Stimulated activated CD4-positive, alpha-beta T cell treated with anti-CD3 and anti-CD28 coated beads, Interleukin-2, amount 100 ng/mL, for 48 hours (primary cell): ENCODE data around the gene GANC.
A peak's percentile ranks its signal among the peaks of the same experiment; 100 is the strongest.

Experiments
- DNase-seq, 2 donors: peaks; one replicate each; pipeline ENCODE4 v3.0.0-alpha.2; 2020

The GANC gene

GRCh38 chr15:42385206-42385979 is 112.4 kb downstream of the GANC start:
- DNase-seq, result peak; percentile 7 to 18

- DNase-seq, result no peak
Observed at GRCh38 chr15:42385980-42386700, 113.1 kb downstream of the GANC start.

- DNase-seq, result no peak
Observed at GRCh38 chr15:42387603-42388002, 114.6 kb downstream of the GANC start.

DNA sequence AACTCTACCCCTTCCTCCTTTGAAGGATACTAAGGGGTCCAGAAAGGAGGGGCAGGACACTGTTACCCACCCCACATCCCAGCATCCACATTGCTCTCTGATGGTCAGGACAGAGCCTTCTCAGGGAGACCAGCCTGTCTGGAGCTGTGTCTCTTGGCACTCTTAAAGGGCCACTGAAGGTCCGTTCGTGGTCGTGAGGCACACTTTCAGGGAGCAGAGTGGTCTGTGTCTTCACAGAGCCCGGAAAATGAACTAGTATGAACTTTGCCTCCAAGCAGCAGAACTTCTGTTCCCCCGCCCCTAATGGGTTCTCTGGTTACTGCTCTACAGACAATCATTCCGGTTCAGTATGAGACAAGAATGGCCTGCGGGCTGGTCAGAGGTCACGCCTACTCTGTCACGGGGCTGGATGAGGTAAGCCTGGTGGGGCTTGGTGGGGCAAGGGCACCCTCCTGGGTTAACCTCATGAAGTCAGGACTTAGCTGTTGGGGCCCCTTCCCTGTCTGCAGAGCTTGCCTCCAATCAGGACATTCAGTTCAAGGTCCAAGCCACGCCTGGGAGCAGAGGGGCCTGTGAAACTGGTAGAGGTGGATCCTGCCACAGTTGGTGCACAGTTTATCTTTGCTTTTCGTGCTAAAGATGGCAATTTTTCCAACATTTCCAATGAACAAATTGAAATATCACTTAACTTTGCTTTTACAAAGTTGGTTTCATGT is 119.5 kb downstream of the GANC start:
- DNase-seq, result no peak

DNA sequence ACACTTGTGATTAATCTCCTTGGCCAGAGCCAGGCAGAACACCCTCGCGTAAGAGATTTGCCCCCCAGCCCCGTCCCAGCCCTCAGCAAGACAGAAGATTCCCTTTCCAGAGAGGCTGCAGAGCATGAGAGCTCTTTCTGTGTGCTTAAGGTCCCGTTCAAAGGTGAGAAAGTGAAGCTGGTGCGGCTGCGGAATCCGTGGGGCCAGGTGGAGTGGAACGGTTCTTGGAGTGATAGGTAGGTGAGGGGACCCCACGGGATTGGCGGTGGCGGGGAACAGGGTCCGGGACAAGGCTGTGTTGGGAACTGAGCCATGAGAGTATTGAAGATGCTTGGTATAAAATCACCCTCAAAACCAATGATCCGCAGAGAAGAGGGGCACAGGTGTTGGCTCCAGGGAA is 121.1 kb downstream of the GANC start:
- DNase-seq, result no peak

DNA sequence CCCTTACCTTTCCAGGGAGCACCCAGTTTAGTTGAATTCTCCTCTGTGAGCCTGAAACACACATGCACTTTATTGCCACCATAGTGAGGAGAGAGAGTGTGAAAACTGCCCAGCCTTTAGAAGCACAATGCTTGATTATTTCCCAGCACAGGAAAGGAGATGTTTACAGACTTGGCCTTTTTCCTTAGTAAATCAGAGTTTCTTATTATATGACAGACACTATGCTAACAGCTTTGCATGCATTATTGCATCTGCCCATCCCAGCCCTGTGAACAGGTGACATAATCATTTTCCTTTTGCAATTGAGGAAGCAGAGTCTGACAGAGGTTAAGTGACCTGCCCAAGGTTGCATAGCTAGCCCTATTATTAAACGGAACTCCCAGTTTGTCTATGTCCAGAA is 122.8 kb downstream of the GANC start:
- no peak for DNase-seq

- DNase-seq, result no peak
Observed at GRCh38 chr15:42401544-42402454, 128.8 kb downstream of the GANC start.

DNA sequence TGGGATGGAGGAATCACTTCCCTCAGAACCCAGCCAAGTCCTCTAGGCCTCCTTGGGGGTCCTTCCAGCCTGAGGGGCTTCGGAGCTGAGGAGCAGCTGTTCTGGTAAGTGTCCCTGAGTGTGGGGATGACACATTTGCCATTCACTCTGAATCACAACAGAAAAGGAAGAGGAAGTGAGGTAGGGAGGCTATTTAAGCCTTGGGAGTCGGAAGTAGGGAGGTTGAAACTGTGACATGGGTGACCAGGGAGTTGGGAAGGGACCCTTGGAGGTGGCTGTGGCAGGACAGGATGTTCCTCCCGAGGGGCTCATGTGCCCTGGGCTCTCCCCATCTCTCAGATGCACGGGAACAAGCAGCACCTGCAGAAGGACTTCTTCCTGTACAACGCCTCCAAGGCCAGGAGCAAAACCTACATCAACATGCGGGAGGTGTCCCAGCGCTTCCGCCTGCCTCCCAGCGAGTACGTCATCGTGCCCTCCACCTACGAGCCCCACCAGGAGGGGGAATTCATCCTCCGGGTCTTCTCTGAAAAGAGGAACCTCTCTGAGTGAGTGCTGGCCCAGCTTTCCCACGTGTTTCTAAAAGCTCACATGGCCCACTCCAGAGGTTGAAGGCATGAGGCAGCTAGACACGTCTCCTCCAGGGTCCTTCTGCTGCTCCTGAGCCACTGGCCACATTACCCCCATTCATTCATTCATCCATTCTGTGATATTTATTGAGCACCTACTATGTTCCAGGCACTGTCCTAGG is 129.6 kb downstream of the GANC start:
- no peak for DNase-seq

GRCh38 chr15:42403389-42403788 is 130.4 kb downstream of the GANC start:
- DNase-seq, result no peak

- DNase-seq, result no peak
Observed at GRCh38 chr15:42404461-42405235, 131.6 kb downstream of the GANC start.

GRCh38 chr15:42405863-42406482 is 133.0 kb downstream of the GANC start:
- no peak for DNase-seq
